Measurements from ENCODE around the gene DNM1.
"Not testable (repeated sequence)": the region's sequence is repeated elsewhere in the genome, so short reads cannot be mapped to it uniquely, and the experiment has no call there.

Gene DNM1

GRCh38 chr9:128178806-128179431 is 24.3 kb upstream of the DNM1 start:
- DNase-seq, result no peak

GRCh38 chr9:128180001-128180400 is 23.2 kb upstream of the DNM1 start:
- no peak for DNase-seq

- DNase-seq, result no peak
Measured at GRCh38 chr9:128180447-128180846, 22.7 kb upstream of the DNM1 start.

GRCh38 chr9:128181480-128181879 is 21.7 kb upstream of the DNM1 start:
- not testable (repeated sequence) for DNase-seq

- DNase-seq, result no peak
Measured at GRCh38 chr9:128182893-128183588, 20.1 kb upstream of the DNM1 start.

GRCh38 chr9:128185979-128186965 is 16.9 kb upstream of the DNM1 start:
- no peak for DNase-seq

GRCh38 chr9:128187361-128187760 is 15.8 kb upstream of the DNM1 start:
- no peak for DNase-seq

- no peak for DNase-seq
Measured at GRCh38 chr9:128188209-128188608, 15.0 kb upstream of the DNM1 start.

- no peak for DNase-seq
Measured at GRCh38 chr9:128190013-128190412, 13.2 kb upstream of the DNM1 start.

GRCh38 chr9:128190516-128191405 is 12.4 kb upstream of the DNM1 start:
- no peak for DNase-seq

GRCh38 chr9:128191406-128192046 is 11.7 kb upstream of the DNM1 start, which contains the start of gene CIZ1:
Gene CIZ1 (minus strand): TSS chr9:128191572. CDS start chr9:128190857, 715 bp downstream.
- DNase-seq, result peak; percentile 70 to 74

- DNase-seq, result no peak
Measured at GRCh38 chr9:128192601-128193371, 10.4 kb upstream of the DNM1 start.

GRCh38 chr9:128193469-128194096 is 9.6 kb upstream of the DNM1 start:
- DNase-seq, result no peak

GRCh38 chr9:128201441-128202369 is 1.5 kb upstream of the DNM1 start:
- DNase-seq, result no peak

- no peak for DNase-seq
Measured at GRCh38 chr9:128202648-128203023, 543 bp upstream of the DNM1 start.

- DNase-seq, result peak in 1 of 2 donors; percentile 18
Measured at GRCh38 chr9:128203707-128204551, 750 bp downstream of the DNM1 start.

- DNase-seq, result no peak
Measured at GRCh38 chr9:128204858-128205257, 1.7 kb downstream of the DNM1 start.

GRCh38 chr9:128205296-128205944 is 2.2 kb downstream of the DNM1 start:
- DNase-seq, result no peak

Data from activated CD4-positive, alpha-beta T cell treated with anti-CD3 and anti-CD28 coated beads for 4 hours (primary cell).